Right kidney (tissue), 1 donor: ENCODE measurements around the gene SULT2B1.
A peak's percentile ranks its signal among the peaks of the same experiment; 100 is the strongest.
"Not testable (repeated sequence)": the region's sequence is repeated elsewhere in the genome, so short reads cannot be mapped to it uniquely, and the experiment has no call there.

Source experiments
- DNase-seq: peaks from one replicate; pipeline ENCODE4 v3.0.0-alpha.2; 2016

The SULT2B1 gene

DNA sequence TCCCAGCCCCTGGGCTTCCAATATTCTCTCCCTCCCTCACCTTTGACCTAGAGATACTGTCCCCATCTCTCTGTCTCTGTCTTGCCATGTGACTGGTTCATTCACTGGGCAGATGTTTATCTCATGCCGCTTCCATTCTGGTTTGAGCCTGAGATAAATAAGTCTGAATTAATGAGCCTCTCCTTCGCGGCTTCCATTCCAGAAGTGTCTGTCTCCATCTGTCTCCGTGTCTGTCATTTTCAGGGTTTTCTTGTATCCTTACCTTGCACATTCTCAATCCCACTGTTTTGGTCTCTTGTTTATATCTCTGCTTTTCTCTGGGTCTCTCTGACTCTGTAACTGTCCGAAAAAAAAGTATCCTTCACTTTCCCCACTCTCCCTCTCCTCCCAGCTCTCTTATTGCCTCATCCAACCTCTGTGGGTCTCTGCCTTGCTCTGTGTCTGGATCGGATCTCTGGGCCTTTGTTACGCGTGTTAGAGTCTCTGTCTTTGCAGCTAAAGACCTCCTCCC is 71.6 kb downstream of the SULT2B1 start:
- DNase-seq = no peak

DNA sequence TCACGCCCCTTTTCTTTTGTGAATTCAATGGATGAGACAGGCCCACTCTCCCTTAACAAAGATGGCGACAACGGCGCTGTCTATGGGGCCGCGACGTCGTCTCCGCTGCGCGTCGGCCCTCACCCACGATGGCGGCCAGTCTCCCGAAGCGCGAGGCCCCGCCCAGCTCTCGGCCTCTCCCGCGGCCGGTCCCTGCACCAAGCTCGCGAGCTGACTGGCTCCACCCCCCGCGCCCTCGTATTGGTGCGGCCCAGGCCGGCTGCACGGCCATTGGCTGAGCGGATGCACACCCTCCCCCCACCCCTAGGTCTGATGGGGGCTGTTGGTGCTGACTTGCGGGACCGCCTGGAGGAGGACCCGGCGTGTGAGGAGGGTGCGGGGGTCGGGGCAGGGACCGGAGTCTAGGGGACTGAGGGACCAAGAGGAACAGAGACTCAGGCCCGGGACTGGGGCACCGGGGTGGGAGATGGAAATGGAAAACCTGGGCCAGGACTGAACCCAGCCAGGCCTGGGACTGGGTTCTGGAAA is 72.2 kb downstream of the SULT2B1 start:
- peak; percentile 88 for DNase-seq

DNA sequence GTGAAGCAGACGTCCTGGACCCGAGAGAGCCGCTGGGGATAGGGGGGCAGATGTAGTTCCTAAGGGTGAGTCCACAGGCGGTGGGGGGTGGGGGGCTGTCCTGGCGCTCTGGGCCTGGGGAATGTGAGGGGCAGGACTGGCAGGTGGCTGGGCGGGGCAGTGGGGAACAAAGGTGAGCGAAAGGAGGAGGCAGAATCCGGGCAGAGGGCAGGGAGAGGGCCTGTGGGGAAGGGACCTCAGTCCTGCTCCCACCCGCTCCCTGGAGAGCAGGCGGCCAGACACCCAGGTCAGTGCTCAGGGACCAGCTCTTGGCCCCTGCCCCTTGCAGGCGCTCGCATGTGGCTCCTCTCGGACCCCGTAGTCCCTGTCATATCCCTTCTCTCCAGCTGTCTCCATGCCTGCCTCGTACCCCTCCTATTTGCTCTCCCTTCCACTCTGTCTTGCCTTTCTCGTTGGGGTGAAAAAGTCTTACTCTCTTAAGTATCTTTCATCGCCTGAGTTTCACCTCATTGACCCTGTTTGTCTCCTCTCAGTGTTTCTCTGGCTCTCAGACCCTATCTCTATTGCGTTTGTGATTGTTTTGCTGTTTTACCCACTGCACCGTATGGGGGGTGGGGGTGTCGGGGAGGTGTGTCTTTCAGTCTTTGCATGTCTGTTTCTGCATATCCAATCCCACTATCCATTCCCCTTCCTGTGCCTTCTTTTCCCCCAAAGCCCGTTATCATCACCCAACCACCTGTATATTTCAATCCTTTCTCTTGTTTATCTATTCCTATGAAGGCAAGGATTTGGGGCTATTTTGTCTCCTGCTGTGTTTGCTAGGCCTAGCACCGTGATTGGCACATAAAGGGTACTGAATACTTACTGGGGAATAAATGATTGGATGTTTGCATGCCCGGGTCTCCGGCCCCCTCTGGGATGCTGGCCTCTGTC is 73.1 kb downstream of the SULT2B1 start:
- DNase-seq = no peak

- no peak for DNase-seq
Measured at GRCh38 chr19:48625891-48626327, 73.9 kb downstream of the SULT2B1 start.

GRCh38 chr19:48627201-48627864 is 75.4 kb downstream of the SULT2B1 start:
- DNase-seq = no peak

GRCh38 chr19:48627865-48628314 is 75.9 kb downstream of the SULT2B1 start:
- no peak for DNase-seq

- no peak for DNase-seq
Measured at GRCh38 chr19:48628486-48629296, 76.7 kb downstream of the SULT2B1 start.

DNA sequence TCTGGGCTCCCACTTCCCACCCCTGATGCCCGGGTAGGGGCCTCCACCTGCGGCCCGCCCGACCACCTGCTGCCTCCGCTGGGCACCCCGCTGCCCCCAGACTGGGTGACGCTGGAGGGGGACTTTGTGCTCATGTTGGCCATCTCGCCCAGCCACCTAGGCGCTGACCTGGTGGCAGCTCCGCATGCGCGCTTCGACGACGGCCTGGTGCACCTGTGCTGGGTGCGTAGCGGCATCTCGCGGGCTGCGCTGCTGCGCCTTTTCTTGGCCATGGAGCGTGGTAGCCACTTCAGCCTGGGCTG is 77.3 kb downstream of the SULT2B1 start:
- DNase-seq = no peak

GRCh38 chr19:48629599-48630295 is 77.8 kb downstream of the SULT2B1 start:
- DNase-seq = peak; percentile 66

DNA sequence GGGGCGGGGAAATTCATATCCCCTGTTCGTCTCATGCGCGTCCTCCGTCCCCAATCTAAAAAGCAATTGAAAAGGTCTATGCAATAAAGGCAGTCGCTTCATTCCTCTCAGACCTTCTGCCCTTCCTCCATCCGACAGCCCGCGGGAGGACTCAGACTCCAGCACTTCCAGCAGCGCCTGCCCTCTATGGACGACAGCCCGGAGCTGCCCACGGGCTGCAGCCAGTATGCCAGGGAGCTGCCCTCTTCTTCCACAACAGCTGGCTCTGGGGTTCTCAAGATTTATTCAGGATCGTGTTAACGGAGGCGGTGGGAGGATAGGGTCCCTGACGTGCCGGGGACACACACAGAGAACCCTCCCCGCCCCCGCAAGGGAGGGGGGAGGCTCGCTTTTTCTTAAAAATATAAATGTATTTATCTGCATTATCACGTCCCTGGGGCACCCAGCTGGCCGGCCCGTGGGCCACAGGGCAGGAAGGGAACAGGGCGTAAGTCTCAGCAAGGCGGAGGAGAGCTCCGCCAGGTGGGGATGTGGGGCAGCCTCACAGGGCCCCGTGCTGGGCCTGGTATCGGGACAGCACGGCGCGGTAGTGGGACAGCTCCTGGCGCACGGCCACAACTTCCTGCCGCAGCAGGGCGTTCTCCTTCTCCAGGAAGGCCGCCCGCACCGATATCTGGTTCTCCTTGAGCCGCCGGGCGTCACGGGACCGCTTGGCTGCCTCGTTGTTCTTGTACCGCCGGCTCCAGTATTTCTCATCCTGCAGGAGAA is 78.5 kb downstream of the SULT2B1 start:
- peak; percentile 65 for DNase-seq

DNA sequence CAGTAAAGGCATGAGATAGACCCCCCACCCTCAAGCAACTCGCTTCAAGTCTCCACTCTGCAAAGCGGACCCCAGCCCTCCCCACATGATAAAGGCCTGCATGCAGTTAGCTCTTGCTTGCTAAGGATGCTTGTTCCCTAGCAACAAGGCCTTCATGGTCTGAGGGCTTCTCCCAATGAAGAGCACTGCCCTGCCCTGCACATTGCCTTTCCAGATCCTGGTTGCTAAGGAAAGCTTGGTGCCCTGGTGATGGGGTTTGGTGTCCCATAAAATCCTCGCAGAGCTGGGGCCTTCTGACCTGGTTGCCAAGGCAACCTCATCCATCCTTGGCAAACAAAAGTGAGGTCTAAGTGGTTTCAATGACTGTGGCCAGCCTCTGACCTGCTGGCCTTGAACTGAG is 79.3 kb downstream of the SULT2B1 start:
- DNase-seq = no peak

DNA sequence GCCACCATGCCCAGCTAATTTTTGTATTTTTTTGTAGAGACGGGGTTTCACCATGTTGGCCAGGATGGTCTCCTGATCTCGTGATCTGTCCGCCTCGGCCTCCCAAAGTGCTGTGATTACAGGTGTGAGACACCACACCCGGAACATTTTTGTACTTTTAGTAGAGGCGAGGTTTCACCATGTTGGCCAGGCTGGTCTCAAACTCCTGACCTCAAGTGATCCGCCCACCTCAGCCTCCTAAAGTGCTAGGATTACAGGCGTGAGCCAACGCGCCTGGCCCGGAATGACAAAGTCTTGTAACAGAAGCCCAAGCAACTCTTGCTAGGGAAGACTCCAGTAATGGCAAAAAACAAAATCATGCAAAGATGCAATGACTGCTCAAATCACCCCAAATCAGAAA is 80.3 kb downstream of the SULT2B1 start:
- not testable (repeated sequence) for DNase-seq

DNA sequence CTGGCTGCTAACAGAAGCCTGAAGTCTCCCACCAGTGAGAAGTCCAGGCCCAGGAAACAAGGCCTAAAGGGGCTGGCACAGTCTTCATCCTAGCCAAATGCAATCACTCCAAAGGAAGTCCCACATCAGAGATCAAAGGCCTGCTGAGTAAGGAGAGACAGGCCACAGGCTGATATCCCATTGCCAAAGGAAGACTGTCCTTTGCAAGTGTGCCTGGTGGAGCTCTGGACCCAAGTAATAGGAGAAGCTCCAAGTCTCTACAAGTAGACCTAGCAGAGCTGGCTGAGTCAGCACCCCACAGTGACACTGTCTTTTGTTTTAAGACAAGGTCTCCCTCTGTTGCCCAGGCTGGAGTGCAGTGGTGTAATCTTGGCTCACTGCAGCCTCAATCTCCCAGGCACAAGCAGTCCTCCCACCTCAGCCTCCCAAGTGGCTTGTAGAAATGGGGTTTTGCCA is 80.7 kb downstream of the SULT2B1 start:
- no peak for DNase-seq

- no peak for DNase-seq
Measured at GRCh38 chr19:48633148-48634035, 81.4 kb downstream of the SULT2B1 start.

GRCh38 chr19:48634036-48634342 is 82.0 kb downstream of the SULT2B1 start:
- DNase-seq = no peak

DNA sequence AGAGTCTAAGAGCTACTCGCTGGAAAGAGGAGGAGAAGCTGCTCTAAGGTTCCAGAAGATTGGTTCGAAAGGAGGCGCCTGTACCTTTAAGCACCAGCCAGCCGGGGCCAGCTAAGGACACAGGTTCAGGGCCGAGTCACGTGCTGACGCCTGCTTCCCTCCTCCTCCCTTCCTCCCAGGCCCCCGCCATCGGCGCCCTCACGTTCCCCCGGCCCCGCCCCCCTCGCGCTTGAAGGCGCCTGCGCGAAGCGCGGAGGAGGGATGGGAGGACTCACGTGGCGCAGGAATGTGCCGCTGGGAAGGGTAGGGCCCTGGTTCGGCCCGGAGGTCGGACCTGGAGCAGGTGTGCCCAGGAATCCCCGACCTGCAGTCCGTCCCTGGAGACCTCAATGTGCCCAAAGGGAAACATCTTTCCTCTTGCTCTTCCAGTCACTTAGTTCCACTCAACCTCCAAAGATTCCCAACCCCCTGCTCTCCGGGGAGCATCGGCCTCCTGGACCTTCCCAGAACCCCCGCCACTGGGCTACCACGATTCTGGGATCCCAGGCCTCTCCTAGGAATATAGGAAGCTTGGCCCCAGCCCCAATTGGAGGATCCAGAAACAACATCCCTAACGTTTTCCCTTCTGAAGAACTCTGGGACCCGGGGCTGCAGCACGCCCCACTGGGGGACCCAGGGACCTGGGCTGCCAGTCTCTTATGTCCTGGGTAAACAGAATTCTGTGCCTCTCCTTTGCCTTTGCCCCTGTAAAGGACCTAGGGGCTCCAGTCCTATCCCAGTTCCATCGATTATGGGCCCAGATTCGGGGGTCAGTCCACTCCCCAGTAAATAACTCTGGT is 82.7 kb downstream of the SULT2B1 start:
- DNase-seq = peak; percentile 83

DNA sequence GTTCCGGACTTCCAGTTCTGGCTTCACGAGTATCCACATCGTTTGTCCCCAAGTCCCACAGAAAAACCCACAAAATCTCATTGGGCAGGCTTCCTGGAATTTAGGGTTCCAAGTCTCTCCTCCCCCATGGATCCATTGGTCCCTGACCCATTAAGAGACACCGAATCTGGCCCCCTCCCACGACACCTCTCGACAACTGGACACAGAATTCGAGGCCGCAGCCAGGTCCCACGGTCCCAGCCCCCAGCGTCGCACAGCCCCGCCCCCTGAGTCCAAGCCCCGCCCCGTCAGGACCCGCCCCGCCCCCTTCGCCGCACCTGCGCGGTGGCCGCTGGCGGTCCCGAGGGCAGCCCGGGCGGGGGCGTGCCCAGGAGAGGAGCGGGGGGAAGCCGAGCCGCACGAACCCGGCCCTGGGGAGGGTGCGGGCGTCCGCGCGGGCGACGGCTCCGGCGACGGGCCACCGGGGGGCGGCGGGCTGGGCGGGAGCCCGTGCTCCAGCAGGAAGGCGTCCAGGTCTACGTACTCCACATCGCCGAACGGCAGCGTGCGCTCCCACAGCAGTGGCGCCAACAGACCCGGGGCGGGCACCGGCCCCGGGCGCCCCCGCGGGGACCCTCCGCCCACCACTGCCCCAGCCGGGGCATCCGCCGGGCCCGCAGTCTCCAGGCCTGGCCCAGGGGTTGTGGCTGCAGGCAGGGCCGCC is 83.4 kb downstream of the SULT2B1 start:
- DNase-seq = peak; percentile 73
